HG03196 (cell line): Measurements from ENCODE around the gene CRNKL1.
A peak's percentile ranks its signal among the peaks of the same experiment; 100 is the strongest.

Experiments used
- ATAC-seq: cut with Tn5 transposase; IDR thresholded peaks from one replicate; pipeline ENCODE4 v1.9.1; 2021; ENCODE audit not compliant: unreplicated experiment

CRNKL1 gene

DNA sequence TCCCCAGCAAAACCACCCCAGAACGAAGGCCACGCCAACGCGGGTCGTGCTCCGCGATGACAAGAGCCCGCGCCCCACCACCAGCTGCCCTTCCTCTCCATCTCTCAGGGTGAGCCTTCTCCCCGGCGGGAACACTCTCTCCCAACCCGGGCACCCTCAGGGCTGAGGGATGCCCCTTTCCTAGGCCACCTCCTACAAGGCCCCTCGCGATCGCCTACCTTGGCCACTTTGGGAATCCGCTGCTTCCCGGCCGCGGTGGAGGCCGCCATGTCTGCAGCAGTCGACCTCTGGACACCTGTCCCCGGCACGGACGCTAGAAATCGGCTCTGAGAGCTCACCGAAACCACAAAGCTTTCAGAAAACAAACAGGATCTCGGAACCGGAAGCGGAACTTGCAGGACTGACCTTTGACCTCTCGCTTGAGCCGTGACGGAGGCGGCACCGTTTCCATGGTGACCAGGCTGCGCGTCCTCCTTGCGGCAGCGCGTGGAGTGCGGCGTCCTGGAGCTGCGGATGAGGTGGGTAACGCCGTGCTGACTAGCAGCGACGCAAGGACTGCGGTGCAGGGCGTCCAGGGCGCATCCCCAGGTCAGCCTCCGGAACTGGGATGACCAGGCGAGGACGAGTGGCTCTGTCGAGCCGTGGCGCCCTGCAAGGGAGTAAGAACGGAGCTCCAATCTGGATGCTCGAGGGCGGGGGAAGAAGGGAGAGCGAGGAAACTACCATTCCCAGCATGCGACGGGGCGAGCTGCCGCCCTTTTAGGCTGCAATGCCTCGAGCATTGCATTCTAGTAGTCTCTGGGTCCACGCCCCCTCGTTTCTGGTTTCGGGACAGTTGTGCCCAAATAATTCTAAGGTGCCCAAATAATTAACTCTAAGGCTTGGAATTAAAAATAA, at the start of gene CRNKL1, which contains the start of gene CFAP61:
TSS of gene CRNKL1 (minus strand) at position 393 of the 897 bp plus-strand sequence. CDS start at position 269, 124 bp downstream.
TSS of gene CFAP61 (plus strand) at position 459 of the 897 bp plus-strand sequence. CDS start 4,122 bp downstream, outside the sequence.
- ATAC-seq, result peak; percentile 96

DNA sequence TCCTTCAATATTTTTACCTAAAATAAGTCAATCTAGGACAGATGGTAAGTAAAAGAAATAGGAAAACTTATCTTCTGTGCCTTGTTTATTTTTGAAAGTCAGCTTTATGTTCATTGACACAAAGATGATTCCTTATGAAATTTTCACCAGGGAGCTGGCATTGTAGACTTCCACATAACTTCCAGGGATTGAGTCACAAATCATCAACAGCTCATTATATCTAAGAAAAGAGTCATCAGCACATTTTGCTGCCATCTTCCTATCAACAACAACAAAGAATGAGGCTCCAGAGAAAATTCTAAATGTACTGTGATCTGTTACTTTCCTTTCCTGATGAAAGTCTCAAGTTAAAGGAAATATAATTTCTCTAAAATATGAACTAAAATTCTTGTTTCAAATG, 48.6 kb upstream of the CRNKL1 start:
- ATAC-seq, result no peak

DNA sequence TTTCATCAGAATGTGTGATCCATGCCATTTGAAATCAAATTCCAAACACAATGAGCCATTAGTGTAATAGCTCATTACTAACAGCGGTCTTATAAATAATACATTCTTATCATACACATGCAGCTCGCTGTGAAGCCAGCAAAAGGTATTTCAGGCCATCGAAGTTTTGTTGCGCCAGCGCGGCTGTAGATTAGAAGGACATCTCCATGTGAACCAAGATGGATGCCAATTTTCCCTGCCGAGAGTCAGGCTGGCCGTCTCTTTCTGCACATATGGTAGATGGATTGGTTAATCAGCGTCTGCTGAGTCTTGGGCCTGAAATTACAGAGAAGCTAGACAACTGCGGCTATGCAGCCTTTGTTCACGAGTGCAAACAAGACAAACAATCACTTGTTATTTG, 44.2 kb upstream of the CRNKL1 start:
- ATAC-seq, result no peak

- no peak for ATAC-seq
These were observed 43.0 kb upstream of the CRNKL1 start for GRCh38 chr20:20095114-20095872.

DNA sequence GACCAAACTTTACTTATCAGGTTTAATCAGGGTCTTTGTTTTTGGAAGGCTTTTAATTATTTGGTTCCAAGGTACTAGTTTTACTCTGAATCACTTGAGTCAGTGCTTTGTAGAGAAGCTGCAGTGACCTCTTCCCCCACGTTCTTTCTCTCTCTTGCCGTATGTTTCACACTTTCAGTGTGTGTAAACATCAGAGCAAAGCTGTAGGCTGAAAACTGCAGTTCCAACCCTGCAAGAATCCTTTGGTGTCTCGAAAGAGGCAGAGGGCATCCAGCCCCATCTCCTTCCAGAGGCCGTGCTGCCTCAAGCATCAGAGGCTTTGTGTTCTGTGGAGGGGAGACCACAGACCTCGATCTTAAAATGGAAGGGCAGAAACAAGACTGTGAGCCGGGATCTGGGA, 42.1 kb upstream of the CRNKL1 start:
- no peak for ATAC-seq

DNA sequence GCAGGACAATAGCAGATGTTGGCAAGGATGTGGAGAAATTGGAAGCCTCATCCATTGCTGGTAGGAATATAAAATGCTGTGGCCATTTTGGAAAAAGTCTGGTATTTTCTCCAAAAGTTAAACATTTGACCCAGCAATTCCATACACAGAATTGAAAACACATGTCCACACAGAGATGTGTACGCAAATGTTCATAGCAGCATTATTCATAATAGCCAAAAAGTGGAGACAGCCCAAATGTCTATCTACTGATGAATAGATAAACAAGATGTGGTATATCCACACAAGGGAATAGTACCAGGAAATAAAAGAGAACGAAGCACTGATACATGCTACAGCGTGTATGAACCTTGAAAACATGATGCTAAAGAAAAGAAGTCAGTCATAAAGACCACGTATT, 40.6 kb upstream of the CRNKL1 start:
- ATAC-seq, result no peak

- ATAC-seq, result no peak
These were observed 37.7 kb upstream of the CRNKL1 start for GRCh38 chr20:20089939-20090338.

GRCh38 chr20:20089018-20089417, 36.8 kb upstream of the CRNKL1 start:
- ATAC-seq, result no peak

GRCh38 chr20:20085812-20086211, 33.5 kb upstream of the CRNKL1 start:
- ATAC-seq, result no peak

DNA sequence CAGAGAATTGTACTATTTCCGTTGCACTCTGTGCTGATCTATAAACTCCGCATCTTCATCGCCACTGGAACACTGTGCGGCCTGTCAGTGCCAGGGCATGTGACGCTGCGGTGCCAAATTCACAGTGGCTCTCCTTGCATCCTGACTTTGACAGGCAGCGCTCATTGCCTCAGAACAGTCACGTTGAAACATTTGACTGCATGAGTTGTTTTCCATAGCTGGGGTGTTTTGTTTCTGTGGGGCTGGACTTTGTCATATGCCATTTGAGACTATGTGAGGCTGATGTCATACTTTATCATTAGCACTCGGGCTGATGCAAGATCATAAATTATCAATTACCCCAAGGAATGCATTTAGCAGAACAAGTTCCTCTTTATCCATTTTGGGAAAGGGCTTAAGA, 32.8 kb upstream of the CRNKL1 start:
- ATAC-seq, result no peak

DNA sequence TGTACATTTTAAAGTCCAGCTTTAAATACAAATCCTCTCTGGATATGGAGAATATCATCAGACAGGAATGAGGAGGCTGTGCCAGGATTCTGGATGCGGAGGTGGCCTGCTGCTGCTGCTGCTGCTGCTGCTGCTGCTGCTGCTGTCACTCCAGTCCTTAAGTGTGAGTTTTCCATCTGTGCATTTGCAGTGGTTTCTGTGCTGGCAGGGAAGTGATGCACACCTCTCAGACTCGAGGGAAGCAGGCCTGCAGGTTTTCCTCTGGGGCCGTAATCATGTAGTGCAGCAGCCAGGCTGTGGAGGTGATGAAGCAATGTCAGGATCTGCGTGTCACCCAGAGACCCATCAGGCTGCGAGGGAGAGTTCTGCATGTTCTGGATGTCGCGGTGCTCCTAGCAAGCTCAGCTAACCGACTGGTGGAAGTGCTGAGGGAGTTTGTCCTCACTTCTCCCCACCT, 32.1 kb upstream of the CRNKL1 start:
- no peak for ATAC-seq

- ATAC-seq, result no peak
These were observed 31.5 kb upstream of the CRNKL1 start for GRCh38 chr20:20083807-20084206.

GRCh38 chr20:20079102-20079784, 27.0 kb upstream of the CRNKL1 start:
- ATAC-seq, result no peak

GRCh38 chr20:20078041-20078440, 25.8 kb upstream of the CRNKL1 start:
- no peak for ATAC-seq

DNA sequence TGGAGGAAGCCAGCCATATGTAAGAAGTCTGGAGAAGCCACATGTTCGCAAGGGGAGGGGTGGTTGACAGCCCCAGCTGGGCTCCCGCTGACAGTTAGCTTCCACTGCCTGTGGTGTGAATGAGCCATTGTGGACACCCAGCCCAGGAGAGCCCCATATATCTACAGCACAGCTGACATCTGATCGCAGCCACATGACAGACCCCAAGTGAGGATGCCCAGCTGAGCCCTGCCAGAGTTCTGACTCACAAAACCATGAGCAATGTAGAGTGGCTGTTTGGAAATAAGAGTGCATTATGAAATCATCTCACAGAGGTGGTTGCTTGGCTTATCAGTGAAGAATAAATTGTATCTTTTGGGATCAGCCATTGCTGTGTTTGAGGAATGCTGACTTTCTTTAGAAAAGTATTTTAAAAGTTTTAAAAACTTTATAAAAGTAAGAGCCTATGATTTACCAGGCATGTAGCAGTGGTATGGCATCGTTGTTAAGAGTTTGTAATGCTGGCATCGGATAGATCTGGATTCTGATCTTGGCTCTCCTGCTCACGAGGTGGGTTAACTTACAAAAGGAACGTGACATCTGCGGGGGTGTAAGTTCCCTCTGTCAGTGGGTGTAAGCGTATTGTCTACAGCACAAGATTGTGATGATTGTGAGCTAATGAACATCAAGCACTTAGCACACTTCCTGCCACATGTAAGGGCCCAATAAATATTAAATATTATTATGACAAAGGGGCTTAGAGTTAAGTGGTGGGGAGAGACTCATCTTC, 24.2 kb upstream of the CRNKL1 start:
- ATAC-seq, result no peak

DNA sequence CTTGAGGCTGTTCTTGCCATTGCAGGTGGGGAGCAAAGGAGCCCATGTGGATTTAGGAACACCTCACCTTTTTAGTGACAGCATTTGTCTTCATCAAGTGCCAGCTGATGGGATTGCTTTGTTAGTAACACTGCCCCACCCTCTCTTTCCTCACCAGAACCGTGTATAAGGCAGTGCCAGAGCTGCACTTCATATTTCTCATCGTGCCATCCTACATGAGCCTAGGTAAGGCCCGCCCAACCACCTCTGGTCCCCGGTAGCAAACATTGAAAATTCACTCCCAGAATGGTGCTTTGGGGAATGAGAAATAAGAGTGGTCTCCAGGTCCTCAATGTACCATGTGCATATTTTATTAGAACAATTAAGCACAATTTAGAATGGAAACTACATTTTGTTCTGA, 22.8 kb upstream of the CRNKL1 start:
- ATAC-seq, result no peak

GRCh38 chr20:20073801-20074371, 21.6 kb upstream of the CRNKL1 start:
- no peak for ATAC-seq

DNA sequence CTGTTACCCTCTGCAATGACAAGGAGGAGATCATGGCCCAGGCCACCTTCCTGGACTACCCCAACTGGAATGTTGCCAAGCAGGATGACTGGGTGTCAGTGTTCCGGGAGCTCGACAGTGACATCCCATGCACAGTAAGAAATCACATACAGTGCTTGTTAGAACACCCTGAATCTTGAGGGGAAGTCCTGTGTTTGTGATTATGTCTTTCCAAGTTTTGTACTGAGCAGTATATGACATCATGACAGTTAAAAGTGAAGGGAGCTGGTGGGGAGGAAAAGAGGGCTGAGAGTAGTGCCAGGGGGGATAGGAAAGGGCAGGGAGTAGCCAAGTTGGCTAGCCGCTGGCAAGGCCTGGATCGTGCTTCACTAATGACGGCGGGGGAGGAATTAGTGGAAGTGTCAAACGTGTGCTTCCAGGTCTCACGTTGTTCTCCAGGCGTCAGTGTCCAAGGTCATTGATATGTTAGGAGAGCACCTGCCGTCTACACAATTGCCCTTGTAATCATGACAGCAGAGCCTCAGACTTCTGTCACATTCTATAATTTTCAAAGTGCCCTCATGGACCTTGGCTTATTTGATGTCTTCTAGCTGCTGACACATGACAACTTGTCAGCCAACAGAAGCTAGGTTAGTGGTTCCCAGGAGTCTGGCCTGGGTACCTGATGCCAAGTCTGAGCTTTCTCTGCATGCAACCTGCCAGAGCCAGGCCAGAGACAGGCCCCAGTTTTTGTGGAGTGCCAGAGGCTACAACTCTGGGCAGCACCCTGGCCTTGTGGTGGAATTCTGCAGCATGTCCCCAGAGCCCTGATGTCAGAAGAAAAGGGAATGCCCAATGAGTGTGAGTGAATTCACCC, 18.8 kb upstream of the CRNKL1 start:
- no peak for ATAC-seq

DNA sequence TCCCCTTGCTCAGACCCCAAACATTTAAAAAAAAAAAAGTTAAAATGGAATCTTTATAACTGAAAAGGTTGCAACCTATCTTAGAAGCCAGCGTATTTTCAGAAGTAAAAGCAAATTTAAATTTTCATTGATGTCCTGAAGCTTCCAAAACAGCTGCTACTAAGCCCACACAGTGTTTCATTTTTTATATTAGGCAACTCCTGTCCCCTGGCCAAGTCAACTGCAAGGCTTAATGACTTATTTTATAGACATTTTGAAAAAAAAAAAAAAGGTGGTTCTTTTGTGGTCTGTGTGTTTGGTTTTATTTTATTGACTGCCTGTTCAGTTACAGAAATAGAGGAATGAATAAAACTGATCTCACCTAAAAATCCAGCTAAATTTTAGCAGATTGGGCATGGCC, 13.1 kb upstream of the CRNKL1 start:
- ATAC-seq, result no peak
